Loucy (cell line): ENCODE measurements around the gene CPEB2.

Source experiments
- CTCF ChIP-seq: fragments of 200-600 bp; sonication (generic); conservative IDR thresholded peaks from 2 replicates; pipeline ENCODE4 v1.5.1; 2014; ENCODE audit warnings: mild to moderate bottlenecking, antibody characterized with exemption, low read length
- EZH2phosphoT487 ChIP-seq: fragments of 200-600 bp; IDR thresholded peaks from 2 replicates; pipeline ENCODE4 v1.6.1; 2018; ENCODE audit warnings: antibody characterized with exemption, mild to moderate bottlenecking, moderate library complexity, borderline replicate concordance

GRCh38 chr4:14990484-14990883 lies 11.8 kb upstream of the CPEB2 start:
- TF ChIP-seq CTCF (no peak), EZH2phosphoT487 (no peak)
